SK-N-SH treated with all-trans-retinoic acid at 6 μM for 48 hours (cell line): ENCODE data around the gene PDK4.

Experiments
- ATAC-seq: fragments of 200-7000 bp; cut with Tn5 transposase; 3 replicates; pipeline ENCODE4 v1.9.1; 2020; ENCODE audit warnings: mild to moderate bottlenecking, moderate library complexity
- BACH2 ChIP-seq: fragments of 250-450 bp; sonication (Bioruptor Pico); IDR thresholded peaks from 2 replicates; pipeline ENCODE4 v1.9.0; 2021; ENCODE audit warnings: mild to moderate bottlenecking, borderline replicate concordance
- CREB5 ChIP-seq: fragments of 250-450 bp; sonication (Bioruptor Pico); IDR thresholded peaks from 2 replicates; pipeline ENCODE4 v1.5.1; 2020; ENCODE audit warnings: low read depth, mild to moderate bottlenecking, moderate library complexity
- CSDC2 ChIP-seq: fragments of 250-450 bp; sonication (Bioruptor Pico); IDR thresholded peaks from 2 replicates; pipeline ENCODE4 v1.5.0; 2020; ENCODE audit warnings: mild to moderate bottlenecking, moderate library complexity
- CSRNP3 ChIP-seq: fragments of 250-450 bp; sonication (Bioruptor Pico); IDR thresholded peaks from 2 replicates; pipeline ENCODE4 v1.5.1; 2021; ENCODE audit warnings: mild to moderate bottlenecking, moderate library complexity
- ESRRG ChIP-seq: fragments of 250-450 bp; sonication (Bioruptor Pico); IDR thresholded peaks from 2 replicates; pipeline ENCODE4 v1.6.1; 2021; ENCODE audit warnings: mild to moderate bottlenecking
- ISL1 ChIP-seq: fragments of 250-450 bp; sonication (Bioruptor Pico); IDR thresholded peaks from 2 replicates; pipeline ENCODE4 v2.1.2; 2022; ENCODE audit warnings: mild to moderate bottlenecking, moderate library complexity
- OSR1 ChIP-seq: fragments of 250-450 bp; sonication (Bioruptor Pico); IDR thresholded peaks from 2 replicates; pipeline ENCODE4 v1.8.0; 2022; ENCODE audit warnings: moderate library complexity, mild to moderate bottlenecking, inconsistent platforms
- PPARA ChIP-seq: fragments of 250-450 bp; sonication (Bioruptor Pico); IDR thresholded peaks from 2 replicates; pipeline ENCODE4 v1.5.0; 2020; ENCODE audit warnings: mild to moderate bottlenecking, borderline replicate concordance
- RARB ChIP-seq: fragments of 250-450 bp; sonication (Bioruptor Pico); IDR thresholded peaks from 2 replicates; pipeline ENCODE4 v1.8.0; 2021; ENCODE audit warnings: mild to moderate bottlenecking, moderate library complexity
- SNAI2 ChIP-seq: fragments of 250-450 bp; sonication (Bioruptor Pico); IDR thresholded peaks from 2 replicates; pipeline ENCODE4 v1.5.0; 2020; ENCODE audit warnings: mild to moderate bottlenecking, moderate library complexity
- TCF4 ChIP-seq: fragments of 250-450 bp; sonication (Bioruptor Pico); IDR thresholded peaks from 2 replicates; pipeline ENCODE4 v1.8.0; 2021; ENCODE audit warnings: mild to moderate bottlenecking, moderate library complexity, borderline replicate concordance
- TOX ChIP-seq: fragments of 250-450 bp; sonication (Bioruptor Pico); IDR thresholded peaks from 2 replicates; pipeline ENCODE4 v1.8.0; 2021; ENCODE audit warnings: mild to moderate bottlenecking, moderate library complexity, borderline replicate concordance
- ZC3H10 ChIP-seq: fragments of 250-450 bp; sonication (Bioruptor Pico); IDR thresholded peaks from 2 replicates; pipeline ENCODE4 v1.5.1; 2021; ENCODE audit warnings: mild to moderate bottlenecking, moderate library complexity
- ZFP3 ChIP-seq: fragments of 250-450 bp; sonication (Bioruptor Pico); IDR thresholded peaks from 2 replicates; pipeline ENCODE4 v1.5.0; 2020; ENCODE audit warnings: mild to moderate bottlenecking, moderate library complexity
- ZNF565 ChIP-seq: fragments of 450-650 bp; formaldehyde crosslinking; conservative IDR thresholded peaks from 2 replicates; pipeline ENCODE4 v1.5.0; 2020; ENCODE audit warnings: low read depth, mild to moderate bottlenecking, moderate library complexity
- ZNF8 ChIP-seq: fragments of 450-650 bp; formaldehyde crosslinking; IDR thresholded peaks from 2 replicates; pipeline ENCODE4 v1.5.0; 2020; ENCODE audit warnings: mild to moderate bottlenecking, moderate library complexity
- TF ChIP-seq, protein P1 (sequence below): fragments of 250-450 bp; sonication (Bioruptor Pico); IDR thresholded peaks from 2 replicates; pipeline ENCODE4 v1.8.0; 2021; ENCODE audit warnings: low read depth, mild to moderate bottlenecking, moderate library complexity, borderline replicate concordance
- TF ChIP-seq, protein P2 (sequence below): fragments of 250-450 bp; sonication (Bioruptor Pico); IDR thresholded peaks from 2 replicates; pipeline ENCODE4 v1.5.0; 2020; ENCODE audit warnings: mild to moderate bottlenecking, moderate library complexity

The PDK4 gene

DNA sequence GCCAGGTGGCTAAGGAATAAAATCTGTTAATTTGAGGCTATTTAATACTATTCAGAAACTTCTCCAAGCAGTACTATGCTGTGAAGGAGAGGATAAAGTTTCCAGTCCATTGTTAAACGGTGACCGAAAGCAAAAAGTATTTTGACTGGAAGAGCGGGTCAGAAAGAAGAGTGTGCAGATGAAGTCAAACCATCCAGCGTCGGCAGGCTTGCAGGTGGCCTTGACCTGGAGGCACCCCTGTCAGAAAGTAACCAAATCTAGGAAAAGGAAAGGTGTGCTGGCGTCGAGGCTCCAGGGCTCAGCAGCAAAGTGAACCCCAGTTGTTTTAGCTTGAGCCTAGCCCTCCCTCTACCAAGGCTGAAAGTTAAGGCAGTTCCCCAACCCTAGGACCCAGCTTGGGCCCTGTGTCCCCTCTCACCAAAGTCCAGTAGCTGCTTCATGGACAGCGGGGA is 544 bp downstream of the PDK4 start (continued):
- TF ChIP-seq, protein P1, sequence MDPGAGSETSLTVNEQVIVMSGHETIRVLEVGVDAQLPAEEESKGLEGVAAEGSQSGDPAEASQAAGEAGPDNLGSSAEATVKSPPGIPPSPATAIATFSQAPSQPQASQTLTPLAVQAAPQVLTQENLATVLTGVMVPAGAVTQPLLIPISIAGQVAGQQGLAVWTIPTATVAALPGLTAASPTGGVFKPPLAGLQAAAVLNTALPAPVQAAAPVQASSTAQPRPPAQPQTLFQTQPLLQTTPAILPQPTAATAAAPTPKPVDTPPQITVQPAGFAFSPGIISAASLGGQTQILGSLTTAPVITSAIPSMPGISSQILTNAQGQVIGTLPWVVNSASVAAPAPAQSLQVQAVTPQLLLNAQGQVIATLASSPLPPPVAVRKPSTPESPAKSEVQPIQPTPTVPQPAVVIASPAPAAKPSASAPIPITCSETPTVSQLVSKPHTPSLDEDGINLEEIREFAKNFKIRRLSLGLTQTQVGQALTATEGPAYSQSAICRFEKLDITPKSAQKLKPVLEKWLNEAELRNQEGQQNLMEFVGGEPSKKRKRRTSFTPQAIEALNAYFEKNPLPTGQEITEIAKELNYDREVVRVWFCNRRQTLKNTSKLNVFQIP = no peak

GRCh38 chr7:95594185-95594584 is 2.1 kb downstream of the PDK4 start:
- no peak for ATAC-seq
- TF ChIP-seq ISL1 (no peak), TCF4 (CRISPR knock-in tag) (no peak), BACH2 (CRISPR knock-in tag) (no peak), ZNF8 (CRISPR knock-in tag) (no peak), ZC3H10 (CRISPR knock-in tag) (no peak), ZNF565 (no peak), ESRRG (CRISPR knock-in tag) (no peak), TOX (CRISPR knock-in tag) (no peak), ZFP3 (CRISPR knock-in tag) (no peak), RARB (CRISPR knock-in tag) (no peak)
- TF ChIP-seq, protein P2, sequence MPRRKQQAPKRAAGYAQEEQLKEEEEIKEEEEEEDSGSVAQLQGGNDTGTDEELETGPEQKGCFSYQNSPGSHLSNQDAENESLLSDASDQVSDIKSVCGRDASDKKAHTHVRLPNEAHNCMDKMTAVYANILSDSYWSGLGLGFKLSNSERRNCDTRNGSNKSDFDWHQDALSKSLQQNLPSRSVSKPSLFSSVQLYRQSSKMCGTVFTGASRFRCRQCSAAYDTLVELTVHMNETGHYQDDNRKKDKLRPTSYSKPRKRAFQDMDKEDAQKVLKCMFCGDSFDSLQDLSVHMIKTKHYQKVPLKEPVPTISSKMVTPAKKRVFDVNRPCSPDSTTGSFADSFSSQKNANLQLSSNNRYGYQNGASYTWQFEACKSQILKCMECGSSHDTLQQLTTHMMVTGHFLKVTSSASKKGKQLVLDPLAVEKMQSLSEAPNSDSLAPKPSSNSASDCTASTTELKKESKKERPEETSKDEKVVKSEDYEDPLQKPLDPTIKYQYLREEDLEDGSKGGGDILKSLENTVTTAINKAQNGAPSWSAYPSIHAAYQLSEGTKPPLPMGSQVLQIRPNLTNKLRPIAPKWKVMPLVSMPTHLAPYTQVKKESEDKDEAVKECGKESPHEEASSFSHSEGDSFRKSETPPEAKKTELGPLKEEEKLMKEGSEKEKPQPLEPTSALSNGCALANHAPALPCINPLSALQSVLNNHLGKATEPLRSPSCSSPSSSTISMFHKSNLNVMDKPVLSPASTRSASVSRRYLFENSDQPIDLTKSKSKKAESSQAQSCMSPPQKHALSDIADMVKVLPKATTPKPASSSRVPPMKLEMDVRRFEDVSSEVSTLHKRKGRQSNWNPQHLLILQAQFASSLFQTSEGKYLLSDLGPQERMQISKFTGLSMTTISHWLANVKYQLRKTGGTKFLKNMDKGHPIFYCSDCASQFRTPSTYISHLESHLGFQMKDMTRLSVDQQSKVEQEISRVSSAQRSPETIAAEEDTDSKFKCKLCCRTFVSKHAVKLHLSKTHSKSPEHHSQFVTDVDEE (CRISPR knock-in tag) = no peak
- TF ChIP-seq, all 23 proteins: peak for 0

DNA sequence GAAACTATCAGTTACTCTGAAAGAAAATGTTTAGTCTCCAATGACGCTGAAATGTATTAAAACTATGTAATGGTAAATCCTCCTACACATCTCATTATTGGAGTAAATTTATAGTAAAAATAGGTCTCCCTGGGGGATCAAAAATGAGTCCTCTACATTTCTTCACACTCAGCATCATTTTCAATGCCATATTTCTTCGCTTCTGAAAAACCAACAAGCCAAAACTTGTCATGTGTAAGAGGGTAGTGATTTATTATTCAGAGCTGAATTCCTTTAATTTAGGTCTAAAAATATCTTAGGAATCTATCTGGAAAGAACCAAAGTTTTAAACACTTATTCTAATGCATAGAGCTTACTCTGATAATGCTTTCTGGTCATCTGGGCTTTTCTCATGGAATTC is 3.0 kb downstream of the PDK4 start:
- TF ChIP-seq ZNF565 (no peak), ZFP3 (CRISPR knock-in tag) (no peak), PPARA (CRISPR knock-in tag) (no peak), BACH2 (CRISPR knock-in tag) (no peak), TCF4 (CRISPR knock-in tag) (no peak), CREB5 (CRISPR knock-in tag) (no peak), OSR1 (CRISPR knock-in tag) (no peak)
- TF ChIP-seq, protein P1 = no peak
- TF ChIP-seq, protein P2 (CRISPR knock-in tag) = no peak
- no peak for ATAC-seq

- no peak for ATAC-seq
- TF ChIP-seq BACH2 (CRISPR knock-in tag) (no peak), TOX (CRISPR knock-in tag) (no peak), ISL1 (no peak), ZC3H10 (CRISPR knock-in tag) (no peak), CSRNP3 (CRISPR knock-in tag) (no peak), ZNF8 (CRISPR knock-in tag) (no peak), TCF4 (CRISPR knock-in tag) (no peak), CSDC2 (CRISPR knock-in tag) (no peak), SNAI2 (CRISPR knock-in tag) (no peak)
- TF ChIP-seq, protein P2 (CRISPR knock-in tag) = no peak
- TF ChIP-seq, protein P1 = no peak
These were observed 3.7 kb downstream of the PDK4 start for GRCh38 chr7:95592570-95592969.
